ENCODE measurements around the gene SGF29. TPM values are rescaled to one million over a fixed set of nuclear protein-coding genes. Genes with fewer than 3 reads are reported as not detected.
"Not testable (repeated sequence)": the region's sequence is repeated elsewhere in the genome, so short reads cannot be mapped to it uniquely, and the experiment has no call there.

SGF29 gene
- total and polyA plus RNA-seq, 10 donors = 22.9 to 35.1 (median 27.5) TPM

DNA sequence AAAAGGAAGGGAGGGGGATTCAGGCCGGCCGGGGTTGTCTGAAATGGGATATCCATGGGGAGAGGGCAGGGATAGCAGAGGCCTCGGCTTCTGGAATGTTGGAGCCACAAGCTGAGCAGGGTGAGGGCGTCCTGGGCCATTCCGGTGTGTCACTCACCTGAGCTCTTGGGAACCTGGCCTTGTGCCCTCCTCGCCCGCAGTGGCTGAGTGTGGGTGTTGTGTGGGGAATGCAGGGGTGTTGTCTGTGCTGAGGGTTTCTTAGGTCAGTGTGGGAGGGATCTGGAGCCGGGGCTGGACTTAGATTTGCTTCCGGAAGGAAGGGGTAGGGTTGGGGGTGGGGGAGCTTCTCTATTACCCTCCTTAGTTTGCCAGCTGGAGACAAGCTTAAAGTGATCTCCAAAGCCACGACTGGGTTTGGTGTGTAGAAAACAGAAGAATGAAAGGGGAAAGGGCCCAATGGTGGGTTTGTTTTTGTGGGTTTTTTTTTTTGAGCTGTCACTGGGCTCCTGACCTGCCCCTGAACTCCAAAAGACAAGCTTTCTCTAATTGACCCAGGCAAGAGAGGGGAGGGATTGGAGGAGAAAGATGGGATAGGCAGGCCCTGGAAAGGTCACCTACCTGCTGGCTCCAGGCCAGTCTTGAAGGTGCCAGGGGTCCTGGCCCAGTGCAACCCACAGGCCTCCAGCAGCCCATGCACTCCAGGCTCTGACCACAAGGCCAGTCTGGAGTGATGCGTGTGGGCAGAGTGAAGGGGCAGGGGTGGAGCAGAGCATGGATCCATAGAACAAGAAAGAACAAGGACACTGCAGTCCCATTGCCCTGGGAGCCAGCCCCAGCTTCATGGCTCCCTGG lies 43.3 kb downstream of the SGF29 start, which contains the start of gene SULT1A2:
Gene SULT1A2, minus strand, starts transcription at position 211 of the 852 bp plus-strand sequence. CDS start 1,120 bp downstream, outside the sequence.
- 47 to 63% (median 49%) methylated on average over 11 of the region's 11 CpGs for WGBS, 5 donors
- H3K4me1 ChIP-seq = peaks cover 0 to 15% (median 2%) of the 10 kb centered on the region in 6 donors
- peak within 1 kb of the TSS in 2 of 8 donors; percentile 7 to 14 for H3K4me3 ChIP-seq
- TF ChIP-seq, protein P1, sequence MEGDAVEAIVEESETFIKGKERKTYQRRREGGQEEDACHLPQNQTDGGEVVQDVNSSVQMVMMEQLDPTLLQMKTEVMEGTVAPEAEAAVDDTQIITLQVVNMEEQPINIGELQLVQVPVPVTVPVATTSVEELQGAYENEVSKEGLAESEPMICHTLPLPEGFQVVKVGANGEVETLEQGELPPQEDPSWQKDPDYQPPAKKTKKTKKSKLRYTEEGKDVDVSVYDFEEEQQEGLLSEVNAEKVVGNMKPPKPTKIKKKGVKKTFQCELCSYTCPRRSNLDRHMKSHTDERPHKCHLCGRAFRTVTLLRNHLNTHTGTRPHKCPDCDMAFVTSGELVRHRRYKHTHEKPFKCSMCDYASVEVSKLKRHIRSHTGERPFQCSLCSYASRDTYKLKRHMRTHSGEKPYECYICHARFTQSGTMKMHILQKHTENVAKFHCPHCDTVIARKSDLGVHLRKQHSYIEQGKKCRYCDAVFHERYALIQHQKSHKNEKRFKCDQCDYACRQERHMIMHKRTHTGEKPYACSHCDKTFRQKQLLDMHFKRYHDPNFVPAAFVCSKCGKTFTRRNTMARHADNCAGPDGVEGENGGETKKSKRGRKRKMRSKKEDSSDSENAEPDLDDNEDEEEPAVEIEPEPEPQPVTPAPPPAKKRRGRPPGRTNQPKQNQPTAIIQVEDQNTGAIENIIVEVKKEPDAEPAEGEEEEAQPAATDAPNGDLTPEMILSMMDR (IDR thresholded peaks at IDR 0.05 in 8 of 11, conservative IDR thresholded peaks at IDR 0.05 in 3 of 11) = no peak
- TF ChIP-seq POLR2AphosphoS5 (IDR thresholded peaks at IDR 0.05) = peak in 1 of 3 donors; percentile 8
- peak; percentile 59 for DNase-seq
- intact Hi-C loops (cut with DNase I; ENCODE audit: low total_unique reads) = no loop called here
- H3K9me3 ChIP-seq = no peaks in the 10 kb centered on the region
- peak within 1 kb of the TSS in 6 of 8 donors; percentile 32 to 59 (median 50) for H3K27ac ChIP-seq
- H3K27me3 ChIP-seq (replicated peaks in 1 of 7) = peaks cover 0 to 4% (median 0%) of the 10 kb centered on the region in 7 donors
- peaks cover 0 to 12% (median 0%) of the 10 kb centered on the region in 6 donors for H3K36me3 ChIP-seq

DNA sequence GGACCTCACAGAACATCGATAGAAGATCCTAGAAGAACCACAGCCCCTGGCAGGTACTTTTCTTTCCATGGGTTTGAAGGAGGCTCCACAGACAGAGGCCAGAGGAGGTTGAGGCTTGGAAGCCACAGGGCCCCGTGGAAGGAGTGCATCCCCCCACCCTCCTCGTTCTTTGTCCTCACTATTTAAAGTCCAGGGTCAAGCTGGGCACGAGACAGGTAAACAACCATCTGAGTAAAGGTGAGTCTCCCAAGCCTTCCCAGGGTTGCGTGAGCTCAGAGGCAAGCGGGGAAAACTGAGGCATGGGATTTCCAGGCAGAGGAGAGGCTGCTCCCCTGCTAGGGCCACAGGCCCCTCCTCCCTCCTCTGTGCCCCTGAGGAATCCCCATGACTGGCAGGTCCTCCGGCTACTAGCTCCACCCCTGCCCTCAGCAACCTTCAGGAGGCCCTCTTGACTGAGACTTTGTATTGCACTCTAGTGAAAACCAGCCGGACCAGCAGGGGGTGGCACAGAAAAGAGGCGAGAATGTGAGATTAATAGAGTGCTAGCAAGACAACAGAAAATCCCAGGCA lies 44.1 kb downstream of the SGF29 start:
- Histone ChIP-seq H3K9me3 (no peaks in the 10 kb centered on the region), H3K4me1 (peaks cover 0 to 15% (median 4%) of the 10 kb centered on the region in 6 donors), H3K27ac (peak overlapping the region in 4 of 8 donors; percentile 39 to 59 (median 50)), H3K27me3 (replicated peaks in 1 of 7) (peaks cover 0 to 4% (median 0%) of the 10 kb centered on the region in 7 donors), H3K36me3 (peaks cover 0 to 5% (median 0%) of the 10 kb centered on the region in 6 donors), H3K4me3 (no peak overlapping the region)
- 68 to 75% (median 74%) methylated on average over 8 to 9 of the region's 9 CpGs for WGBS, 5 donors
- intact Hi-C loops (cut with DNase I; ENCODE audit: low total_unique reads) = no loop called here
- TF ChIP-seq POLR2AphosphoS5 (IDR thresholded peaks at IDR 0.05) = no peak
- TF ChIP-seq, protein P1 (IDR thresholded peaks at IDR 0.05 in 8 of 11, conservative IDR thresholded peaks at IDR 0.05 in 3 of 11) = no peak
- no peak for TF ChIP-seq POLR2A (IDR thresholded peaks at IDR 0.05)
- peak; percentile 73 for DNase-seq

DNA sequence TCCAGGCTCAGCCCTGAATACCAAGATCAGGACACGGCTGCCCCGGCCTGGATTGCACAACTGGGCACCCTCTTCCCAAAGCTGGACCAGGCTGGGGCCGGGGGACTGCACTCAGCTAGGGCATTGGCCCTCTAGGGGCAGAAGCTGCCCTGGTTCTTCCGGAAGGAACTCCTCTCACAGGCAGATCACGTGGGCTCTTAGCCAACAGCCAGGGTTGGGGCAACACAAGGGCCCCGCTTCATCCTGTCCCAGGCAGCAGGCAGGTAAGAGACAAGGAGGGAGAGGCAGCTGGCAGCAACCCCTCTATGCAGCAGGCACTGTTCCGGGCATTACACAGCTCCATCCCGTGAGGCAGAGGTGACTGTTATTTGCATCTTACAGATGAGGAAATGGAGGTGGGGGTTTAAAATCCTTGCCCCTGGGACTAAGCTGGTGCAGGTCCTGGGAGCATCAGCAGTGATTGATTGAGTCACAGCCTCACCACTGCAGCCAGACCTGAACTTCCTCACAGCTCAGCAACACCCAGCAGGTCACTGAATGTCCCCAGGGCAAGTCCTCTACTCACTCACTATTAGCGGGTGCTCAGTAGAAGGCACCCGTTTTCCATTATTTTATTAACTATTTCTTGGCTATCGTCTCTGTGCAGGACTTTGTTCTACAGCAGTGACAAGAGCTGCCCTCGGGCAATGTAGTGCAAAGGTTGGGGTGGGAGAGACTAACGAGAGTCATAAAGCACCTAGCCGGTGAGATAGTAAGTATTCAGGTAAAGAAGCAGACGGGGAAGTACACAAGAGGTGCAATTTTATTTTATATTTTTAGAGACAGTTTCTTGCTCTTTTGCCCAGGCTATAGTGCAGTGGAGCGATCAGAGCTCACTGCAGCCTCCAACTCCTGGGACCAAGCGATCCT lies 45.9 kb downstream of the SGF29 start:
- Histone ChIP-seq H3K36me3 (peaks cover 0 to 14% (median 0%) of the 10 kb centered on the region in 6 donors), H3K4me1 (peaks cover 0 to 15% (median 4%) of the 10 kb centered on the region in 6 donors)
- no CpG with 5 or more reads among the region's 17 CpGs for WGBS, 5 donors
- H3K4me3 ChIP-seq; intact Hi-C loops (cut with DNase I; ENCODE audit: low total_unique reads); H3K9me3 ChIP-seq; H3K27me3 ChIP-seq (replicated peaks in 1 of 7); H3K27ac ChIP-seq; DNase-seq: not testable (repeated sequence)

- H3K4me3 ChIP-seq; H3K9me3 ChIP-seq; intact Hi-C loops (cut with DNase I; ENCODE audit: low total_unique reads); H3K27ac ChIP-seq; H3K27me3 ChIP-seq (replicated peaks in 1 of 7): not testable (repeated sequence)
- Histone ChIP-seq H3K4me1 (peaks cover 0 to 15% (median 4%) of the 10 kb centered on the region in 6 donors), H3K36me3 (peaks cover 0 to 26% (median 0%) of the 10 kb centered on the region in 6 donors)
- WGBS, 5 donors = 48 to 82% (median 61%) methylated on average over 7 to 13 of the region's 20 CpGs
- peak; percentile 65 for DNase-seq
Measured at GRCh38 chr16:28600965-28601364, 47.2 kb downstream of the SGF29 start.

DNA sequence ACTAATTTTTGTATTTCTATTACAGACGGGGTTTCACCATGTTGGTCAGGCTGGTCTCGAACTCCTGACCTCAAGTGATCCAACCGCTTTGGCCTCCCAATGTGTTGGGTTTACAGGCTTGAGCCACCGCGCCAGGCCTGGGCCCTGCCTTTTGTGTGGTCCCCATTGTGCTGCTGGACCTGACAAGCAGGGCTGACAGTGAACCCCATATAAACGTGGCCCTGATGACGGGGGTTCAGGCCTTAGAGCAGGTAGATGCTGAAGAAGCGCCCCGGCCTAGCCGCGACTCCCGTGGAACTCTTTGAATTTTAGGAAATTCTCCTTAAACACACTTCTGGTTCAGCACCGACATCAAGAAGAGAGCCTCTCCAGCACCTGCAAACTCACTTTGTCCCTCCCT lies 47.9 kb downstream of the SGF29 start:
- H3K27me3 ChIP-seq (replicated peaks in 1 of 7); H3K9me3 ChIP-seq; H3K27ac ChIP-seq; intact Hi-C loops (cut with DNase I; ENCODE audit: low total_unique reads); H3K4me3 ChIP-seq: not testable (repeated sequence)
- Histone ChIP-seq H3K36me3 (peaks cover 0 to 32% (median 0%) of the 10 kb centered on the region in 6 donors), H3K4me1 (peaks cover 0 to 15% (median 4%) of the 10 kb centered on the region in 6 donors)
- DNase-seq = peak; percentile 56
- WGBS, 5 donors = 84 to 94% (median 92%) methylated on average over 6 to 12 of the region's 13 CpGs

DNA sequence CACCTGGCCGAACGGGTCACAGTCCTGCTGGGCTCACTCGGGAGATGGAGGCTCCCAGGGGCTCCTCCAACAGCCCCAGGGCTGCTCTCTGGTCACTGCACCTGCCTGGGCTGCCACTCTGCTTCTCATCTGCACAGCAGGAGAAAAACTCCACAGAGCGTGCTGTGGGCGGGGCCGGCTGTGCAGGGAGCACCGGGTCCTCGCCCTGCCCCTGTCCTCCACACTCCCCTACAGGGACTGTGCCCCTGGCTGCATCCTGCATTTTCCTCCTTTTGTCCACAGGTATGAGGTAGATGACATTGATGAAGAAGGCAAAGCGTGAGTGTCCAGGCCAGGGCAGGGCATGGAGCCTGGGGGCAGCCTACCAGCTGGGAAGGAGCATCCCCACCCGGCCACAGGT lies 48.3 kb downstream of the SGF29 start:
- intact Hi-C loops (cut with DNase I; ENCODE audit: low total_unique reads); H3K4me3 ChIP-seq; H3K27ac ChIP-seq; H3K27me3 ChIP-seq (replicated peaks in 1 of 7); H3K9me3 ChIP-seq: not testable (repeated sequence)
- peaks cover 0 to 37% (median 0%) of the 10 kb centered on the region in 6 donors for H3K36me3 ChIP-seq
- 69 to 94% (median 87%) methylated on average over 2 to 5 of the region's 10 CpGs for WGBS, 5 donors
- H3K4me1 ChIP-seq = peaks cover 0 to 12% (median 4%) of the 10 kb centered on the region in 6 donors
- peak; percentile 50 for DNase-seq

Data from spleen (tissue), 11 donors.